T-helper 22 cell (primary cell): ENCODE results near the gene TMEM89.

Source experiments
- DNase-seq: peaks from one replicate; pipeline ENCODE4 v3.0.0-alpha.2; 2020; ENCODE audit warnings: low read depth

TMEM89 gene

DNA sequence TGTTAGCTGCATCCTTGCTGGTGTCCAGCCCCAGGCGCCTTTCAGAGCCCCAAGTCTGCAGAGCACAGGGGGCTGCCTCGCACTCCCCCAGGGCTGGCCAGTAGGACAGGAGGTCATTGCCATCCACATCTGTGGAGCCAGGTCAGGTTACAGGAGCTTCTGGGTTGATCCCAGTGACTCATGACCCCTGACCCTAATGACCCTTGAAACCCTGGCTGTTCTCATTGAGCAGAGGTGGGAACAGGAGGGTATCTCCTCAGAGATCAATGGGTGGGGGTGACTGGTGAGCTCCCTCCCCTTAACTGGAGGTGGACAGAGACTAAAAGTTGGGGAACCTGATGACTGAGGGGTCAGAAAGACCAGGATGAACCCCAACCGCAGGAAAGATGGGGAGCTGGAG, 19.8 kb upstream of the TMEM89 start:
- DNase-seq: no peak

DNA sequence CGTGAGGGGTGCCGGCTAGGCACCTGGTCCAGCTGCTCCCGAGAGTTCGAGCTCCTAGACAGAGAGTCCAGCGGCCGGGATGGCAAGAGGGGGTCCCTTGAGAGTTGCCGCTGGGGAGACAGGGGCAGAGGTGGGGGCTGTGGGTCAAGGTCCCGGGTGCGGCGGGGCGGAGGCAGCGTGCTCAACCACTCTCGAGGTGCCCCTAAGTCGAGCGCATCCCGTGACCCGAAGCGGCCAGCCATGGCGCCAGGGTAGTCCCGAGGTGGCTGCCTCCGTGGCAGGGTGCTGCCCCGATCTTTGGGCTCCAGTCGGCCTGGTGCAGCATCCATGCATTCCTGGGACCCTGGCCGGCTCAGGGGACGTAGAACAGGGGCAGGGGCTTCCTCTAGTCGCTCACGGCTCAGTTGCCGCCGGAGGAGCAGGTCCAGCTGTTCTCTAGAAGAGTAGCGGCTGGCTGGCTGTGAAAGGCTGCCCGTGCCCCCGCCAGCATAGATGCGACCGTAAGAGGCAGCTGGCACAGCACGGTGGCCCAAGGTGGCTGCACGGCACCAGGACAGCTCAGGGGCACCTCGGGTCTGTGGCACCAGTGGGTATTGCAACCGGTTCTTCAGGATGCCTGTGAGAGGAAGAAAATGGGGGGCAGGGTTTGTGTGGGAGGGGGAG, 18.5 kb upstream of the TMEM89 start:
- DNase-seq: no peak

DNA sequence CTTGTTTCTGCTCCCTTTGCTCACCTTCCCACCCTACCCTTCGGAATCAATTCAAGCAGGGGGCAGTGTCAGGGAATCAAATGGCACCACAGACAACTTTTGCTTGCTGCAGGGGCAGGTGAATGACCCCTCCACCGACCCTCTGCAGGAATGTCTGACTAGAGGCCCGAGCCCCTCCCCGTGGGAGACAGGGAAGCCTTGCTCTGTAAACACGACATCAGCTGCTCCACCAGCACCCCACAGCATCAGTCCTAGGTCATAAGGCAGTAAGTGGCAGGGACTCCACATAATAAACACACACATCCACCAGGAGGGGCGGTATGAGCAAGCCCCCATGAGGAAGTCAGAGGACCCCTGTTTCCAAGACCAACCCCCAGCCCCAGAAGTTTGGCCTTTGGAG, 15.7 kb upstream of the TMEM89 start:
- DNase-seq: no peak

DNA sequence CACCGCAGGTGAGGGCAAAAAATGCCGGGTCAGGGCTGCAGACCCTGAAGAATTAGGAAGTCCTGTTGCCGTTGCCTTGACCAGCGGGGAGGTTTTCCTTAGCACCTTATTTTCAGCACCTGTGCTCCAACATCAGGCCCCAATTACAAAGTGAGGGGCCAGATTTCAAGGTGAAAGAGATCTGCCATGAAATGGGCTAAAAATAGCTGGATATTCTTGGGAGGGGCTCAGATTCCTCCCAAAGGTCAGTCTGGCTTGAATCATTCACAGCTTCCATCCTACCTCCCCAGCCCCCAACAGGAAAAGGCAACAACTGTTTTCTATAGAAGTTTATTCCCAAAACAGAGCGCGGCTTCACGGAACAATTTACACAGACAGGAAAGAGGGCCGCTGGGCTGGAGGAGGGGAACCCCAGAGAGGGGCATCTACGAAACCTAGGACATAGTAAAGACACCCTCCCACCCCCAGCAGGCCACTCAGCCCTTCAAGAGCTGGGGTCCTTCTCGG, 14.6 kb upstream of the TMEM89 start:
- DNase-seq: no peak

DNA sequence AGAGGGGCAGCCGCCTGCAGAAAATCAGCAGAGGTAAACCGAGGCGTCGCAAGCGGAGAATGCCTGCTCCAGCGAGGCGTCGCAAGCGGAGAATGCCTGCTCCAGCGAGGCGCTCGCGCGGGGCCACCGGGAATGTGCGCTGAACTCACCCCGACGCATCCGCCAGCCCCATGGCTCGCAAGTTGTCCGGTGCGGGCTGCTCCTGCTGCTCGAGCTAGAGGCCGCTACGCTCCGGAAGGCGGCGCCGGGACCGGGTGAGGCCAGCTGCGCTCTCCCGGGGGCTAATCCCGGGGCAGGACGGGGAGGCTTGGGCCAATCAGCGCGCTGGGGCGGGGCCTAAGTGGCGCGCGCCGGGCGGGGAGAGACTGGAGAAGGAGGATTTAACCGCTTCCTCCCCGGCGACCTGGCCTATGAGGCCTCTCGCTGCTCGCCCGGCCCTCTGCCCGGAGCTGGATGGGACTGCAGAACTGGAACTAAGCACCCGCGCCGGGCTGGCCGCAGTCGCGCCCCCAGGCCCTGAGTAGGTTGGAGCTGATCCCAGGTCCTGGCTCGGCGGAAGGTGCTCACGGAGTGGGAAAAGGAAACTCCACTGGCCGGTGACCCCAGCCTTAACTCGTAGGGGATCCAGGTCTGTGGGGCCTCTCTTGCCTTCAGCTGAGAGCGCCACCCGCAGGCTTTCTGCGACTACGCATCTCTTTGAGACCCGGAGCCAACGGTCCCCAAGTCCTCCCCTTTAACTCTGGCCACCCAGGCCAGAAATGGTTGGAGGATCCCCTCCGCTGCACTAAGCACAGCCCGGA, 13.9 kb upstream of the TMEM89 start, which contains the start of gene SLC26A6:
Gene SLC26A6, minus strand, starts transcription at position 240 of the 800 bp plus-strand sequence. Its CDS starts 68 bp downstream, at position 172.
- DNase-seq: peak; percentile 89

DNA sequence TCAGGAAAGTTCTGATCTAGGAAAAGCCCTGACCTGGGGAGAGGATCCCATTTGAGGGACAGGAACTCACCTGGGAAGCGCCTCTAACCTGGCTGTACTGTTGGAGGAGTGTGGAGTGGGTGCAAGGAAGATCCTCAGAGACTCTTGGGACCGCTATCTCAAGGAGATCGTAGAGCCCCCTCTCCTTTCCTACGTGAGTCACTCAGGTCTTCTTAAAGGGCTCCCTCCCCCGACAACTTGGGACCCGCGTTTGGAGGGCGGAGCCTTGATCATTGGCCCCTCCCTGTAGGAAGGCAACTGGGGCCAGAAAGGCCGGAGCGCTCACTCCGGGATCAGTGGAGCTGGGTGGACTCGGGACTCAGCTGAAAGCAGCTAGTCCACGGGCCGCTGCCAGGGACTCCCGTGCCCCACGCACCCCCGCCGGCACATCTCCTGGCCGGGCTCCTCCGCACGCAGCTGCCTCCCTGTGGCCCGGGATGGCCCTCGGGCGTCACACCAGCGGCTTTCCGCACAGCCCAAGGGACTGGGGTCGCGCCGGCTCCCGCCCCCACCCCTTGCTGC, 13.2 kb upstream of the TMEM89 start:
- DNase-seq: peak; percentile 23

DNA sequence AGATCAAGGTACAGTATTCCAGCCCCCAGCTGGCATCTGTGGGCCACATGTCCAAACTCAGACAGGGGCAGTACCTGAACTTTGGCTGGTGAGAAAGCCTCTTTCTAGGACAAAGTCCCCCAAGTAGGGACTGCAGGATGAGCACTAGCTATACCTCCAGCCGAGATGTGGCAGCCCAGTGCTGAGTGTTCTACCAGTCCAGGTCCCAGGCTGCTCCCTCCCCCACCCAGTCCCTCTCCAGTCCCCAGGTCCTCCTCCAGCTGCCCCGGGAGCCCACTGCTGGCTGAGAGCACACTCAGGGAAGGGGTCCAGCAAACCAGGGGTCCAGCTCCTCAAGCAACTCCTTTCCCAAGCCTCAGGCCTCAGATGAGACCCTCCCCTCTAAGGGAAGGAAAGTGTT, 12.2 kb upstream of the TMEM89 start:
- no peak for DNase-seq

DNA sequence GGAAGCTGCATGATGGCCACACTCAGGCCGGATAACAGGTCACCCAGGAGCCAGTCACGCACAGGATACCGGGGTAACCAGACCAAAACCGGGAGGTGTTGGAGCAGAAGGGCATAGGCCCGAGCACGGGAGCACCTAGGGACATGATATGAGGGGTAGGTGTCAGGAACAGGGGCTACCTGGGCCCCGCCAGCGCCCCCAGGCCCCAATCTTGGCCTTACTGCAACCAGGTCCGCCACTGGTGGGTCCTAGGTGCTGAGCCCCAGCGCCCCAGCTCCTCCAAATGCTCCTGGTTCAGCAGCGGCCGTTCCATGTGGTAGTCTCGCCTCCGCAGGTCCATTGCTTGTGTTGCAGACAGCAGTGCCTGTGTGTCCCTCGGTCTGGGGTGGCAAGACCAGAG, 11.7 kb upstream of the TMEM89 start:
- no peak for DNase-seq

DNA sequence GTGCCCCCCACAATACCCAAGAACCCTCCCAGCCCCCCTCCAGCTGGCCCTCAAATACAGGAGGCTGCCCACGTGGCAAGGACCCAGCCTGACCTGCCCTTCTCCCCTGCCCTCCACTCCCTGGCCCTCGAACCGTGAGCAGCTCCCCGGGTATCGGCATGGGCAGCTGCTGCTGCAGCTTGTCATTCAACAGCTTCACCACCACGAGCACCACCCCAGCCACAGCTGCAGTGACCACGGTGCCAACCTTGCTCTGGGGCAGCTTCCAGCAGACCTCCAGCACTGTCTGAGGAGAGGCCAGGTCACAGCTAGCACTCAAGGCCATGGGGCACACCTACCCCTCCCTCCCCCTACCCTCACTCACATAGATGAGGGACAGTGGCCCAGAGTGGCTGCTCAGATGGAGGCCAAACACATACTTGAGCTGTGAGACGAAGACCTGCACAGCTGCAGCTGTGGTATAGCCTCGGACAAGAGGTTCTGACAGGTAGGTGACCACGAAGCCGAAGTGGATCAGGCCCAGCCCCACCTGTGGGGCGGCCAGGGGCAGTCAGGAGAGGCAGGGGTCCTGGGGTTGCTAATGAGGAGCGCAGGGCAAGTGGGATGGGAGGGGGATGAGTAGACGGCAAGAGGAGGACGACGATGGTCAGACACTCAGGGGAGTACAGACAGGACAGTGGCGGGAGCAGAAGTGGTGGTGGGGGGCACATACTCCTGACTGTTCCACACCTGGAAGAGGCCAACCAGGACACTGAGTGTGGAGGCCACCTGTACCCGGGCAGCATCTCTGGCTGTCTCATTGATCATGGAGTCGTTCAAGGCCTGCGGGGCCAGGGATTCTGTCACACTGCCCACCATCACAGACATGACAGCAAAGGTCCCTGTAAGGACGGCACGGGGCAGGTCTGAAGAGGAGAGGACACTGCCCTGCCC, 10.2 kb upstream of the TMEM89 start:
- DNase-seq: no peak

DNA sequence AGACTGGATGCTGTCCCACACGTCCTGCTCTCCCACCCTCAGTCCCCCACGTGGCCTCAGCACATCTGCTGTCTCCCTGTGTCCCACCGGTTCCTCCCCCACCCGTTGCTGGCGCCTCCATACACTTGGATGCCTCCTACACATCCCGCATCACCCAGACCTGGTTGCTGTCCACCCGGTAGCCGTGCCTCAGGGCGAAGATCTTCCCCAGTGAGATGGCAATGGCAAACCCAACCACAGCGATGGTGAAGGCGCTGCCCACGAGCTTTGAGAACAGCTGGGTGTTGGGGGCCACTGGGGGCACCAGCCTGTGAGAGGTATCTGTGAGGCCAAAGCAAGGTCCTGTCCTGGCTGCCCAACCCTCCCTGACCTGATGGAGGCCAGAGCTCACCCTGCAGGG, 9.3 kb upstream of the TMEM89 start:
- no peak for DNase-seq

DNA sequence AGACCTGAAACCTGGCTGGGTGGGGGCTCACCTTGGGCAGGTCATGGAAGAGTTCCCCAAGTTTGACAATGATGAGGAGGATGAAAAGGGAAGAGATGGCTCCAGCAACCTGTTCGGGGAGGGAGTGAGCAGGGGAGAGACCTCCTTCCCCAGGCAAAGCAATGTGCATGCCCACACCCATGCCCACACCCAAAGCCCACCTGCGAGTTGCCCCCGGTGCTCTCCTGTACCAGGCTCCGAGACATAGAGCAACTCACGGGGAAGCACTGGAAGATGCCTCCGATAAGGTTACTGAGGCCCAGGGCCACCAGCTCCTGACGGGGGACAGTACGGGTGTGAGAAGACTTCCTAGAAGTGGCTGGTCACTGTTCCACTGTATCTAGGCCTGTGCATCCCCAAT, 8.8 kb upstream of the TMEM89 start:
- DNase-seq: no peak

DNA sequence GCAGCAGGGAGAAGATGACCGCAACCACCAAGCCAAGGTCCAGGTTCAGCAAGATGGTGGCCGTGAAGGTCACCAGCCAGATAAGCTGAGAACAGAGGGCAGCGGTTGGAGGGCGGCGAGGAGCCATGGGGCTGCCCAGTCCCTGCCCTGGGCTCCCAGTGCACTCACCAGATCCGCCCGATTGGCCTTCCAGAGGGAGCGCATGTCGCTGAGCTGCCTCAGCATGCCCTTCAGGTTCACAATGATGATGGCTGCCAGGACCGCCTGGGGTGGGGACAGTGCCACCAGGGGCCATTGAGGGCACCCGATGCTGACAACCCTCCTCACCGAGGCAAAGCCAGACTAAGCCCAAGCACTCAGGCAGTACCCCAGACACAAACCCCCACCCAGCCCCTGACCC, 8.3 kb upstream of the TMEM89 start:
- no peak for DNase-seq

DNA sequence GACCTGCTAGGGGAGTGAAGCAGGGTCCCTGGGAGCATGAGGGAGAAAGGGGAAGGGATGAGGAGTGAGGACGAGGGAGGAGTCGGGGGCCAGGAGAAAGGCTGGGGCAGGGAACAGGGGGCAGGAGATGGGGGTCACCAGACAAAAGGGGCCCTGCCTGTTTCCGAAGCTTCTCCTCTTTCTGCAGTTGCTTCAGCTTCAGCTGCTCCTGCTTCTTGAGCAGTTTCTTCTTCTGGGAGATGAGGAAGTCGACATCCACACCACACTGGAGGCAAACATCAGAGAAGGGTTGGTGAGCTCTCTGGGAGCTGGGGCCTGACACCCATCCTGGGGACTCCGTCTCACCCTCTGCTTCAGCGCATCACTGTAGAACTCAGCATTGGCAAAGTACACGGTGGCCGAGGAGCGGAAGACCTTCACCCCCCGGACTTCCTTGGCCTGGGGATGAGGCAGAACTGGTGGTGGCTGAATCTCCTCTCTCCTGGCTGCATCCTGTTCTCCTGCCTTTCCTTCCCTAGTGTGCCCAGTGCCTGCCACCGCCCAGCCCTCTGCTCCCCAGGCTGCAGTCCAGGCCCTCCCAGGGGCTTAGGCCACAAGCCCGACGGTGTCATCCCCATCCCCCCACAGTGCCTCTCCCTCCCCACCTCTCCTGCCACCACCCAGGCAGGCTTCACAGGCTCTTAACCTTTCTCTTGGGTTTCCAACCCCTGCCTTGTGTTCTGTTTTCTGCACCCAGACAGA, 6.9 kb upstream of the TMEM89 start:
- DNase-seq: no peak

DNA sequence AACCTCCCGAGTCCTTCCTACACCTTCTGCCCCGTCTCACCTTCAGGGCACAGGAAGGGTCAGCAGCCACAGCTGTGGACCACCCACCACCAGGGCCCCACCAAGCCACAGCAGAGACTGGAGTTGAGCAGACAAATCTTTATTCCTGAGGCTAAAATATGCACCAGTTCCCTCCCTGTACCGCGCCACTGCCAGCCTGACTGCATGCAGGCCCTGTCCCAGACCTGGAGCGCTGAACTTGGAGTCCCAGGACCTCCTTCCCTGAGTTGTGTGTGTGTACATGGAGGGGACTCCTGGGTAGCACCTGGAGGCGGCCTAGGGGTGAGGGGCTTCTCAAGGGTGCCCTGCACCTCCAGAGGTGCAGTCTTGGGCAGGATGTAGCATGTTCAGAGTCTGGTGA, 4.0 kb upstream of the TMEM89 start:
- DNase-seq: no peak

DNA sequence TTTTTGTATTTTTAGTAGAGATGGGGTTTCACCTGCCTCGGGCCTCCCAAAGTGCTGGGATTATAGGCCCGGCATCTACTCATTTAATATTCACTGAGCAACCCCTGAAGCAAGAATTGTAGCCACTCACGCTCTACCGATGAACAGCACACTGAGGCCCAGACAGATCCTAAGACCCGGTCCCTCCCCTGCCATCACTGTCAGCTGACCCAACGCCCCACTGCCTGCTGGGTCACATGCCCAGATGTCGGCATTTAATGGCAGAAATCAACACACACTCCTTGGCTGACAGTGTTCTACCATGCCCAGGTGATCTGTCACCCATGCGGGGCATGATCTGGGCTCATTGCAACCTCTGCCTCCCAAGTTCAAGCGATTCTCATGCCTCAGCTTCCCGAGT, 3.2 kb upstream of the TMEM89 start:
- DNase-seq: no peak

DNA sequence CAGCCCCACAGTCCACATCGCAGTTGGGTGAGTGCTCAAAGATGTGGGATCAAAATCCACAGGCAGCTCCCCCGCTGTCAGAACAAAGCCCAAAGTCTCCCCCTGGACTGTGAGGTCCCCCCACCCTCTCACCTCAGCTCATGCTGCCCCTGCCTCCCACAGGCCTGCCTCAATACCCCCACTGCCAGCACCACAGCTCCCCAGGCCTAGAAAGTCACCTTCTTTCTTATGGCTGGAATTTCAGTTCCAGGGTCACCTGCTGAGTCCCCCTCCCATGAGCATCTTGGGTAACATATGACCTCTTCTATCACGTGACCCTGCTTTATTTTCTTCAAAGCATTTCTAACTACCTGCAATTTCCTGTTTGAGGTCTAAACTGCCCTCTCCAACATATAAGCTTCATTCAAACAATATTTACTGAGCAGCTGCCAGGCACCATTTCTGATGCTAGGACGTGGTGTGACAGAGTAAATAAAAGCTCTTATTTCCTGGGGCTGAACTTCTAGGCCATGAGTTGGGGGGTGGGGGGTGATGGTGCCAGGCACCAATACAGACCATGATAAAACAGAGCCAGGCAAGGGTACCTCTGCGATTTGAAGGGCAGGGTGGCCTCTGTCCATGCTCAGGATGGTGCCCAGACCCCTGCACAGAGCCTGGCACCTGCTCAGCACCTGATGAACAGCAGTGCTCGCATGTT, 2.4 kb upstream of the TMEM89 start:
- DNase-seq: no peak

DNA sequence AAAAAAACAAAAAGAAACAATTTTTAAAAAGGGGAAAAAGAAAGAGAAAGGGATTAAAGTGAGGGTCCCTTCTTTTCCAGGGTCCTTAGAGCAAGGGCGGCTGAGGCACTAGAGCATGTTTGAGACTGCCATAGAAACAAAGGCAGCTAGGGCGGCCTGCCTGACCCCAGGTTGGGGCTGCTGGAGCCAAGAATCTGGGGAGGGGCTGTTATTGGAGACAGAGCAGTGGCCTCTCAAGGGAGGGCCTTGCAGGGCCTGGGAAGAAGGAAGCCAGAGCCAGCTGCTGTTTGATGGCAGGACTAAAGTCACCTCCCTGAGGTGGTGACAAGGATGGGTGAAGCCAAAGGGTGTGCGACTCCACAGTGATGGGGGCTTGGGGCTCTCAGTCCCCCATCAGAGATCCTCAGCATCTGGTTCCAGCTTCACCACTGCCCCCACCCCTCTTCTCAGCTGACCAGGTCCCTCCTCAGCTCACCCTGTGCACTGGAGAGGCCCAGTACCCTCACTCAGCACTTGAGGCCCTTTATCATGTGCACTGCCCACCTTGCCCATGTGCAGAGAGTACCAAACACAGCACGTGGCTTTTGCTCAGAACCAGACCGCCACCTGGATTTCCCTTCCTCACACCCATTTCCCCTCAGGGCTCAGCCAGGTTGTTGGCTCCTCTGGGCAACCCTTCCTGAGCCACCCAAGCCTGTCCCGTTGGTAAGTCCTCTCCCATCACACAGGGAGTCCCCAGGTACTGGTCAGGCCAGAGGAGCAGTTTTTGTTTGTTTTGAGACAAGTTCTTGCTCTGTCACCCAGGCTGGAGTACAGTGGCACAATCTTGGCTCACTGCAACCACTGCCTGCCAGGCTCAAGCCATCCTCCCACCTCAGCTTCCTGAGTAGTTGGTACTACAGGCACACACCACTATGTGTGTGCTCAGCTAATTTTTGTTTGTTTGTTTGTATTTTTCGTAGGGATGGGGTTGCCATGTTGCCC, 1.7 kb downstream of the TMEM89 start:
- no peak for DNase-seq

DNA sequence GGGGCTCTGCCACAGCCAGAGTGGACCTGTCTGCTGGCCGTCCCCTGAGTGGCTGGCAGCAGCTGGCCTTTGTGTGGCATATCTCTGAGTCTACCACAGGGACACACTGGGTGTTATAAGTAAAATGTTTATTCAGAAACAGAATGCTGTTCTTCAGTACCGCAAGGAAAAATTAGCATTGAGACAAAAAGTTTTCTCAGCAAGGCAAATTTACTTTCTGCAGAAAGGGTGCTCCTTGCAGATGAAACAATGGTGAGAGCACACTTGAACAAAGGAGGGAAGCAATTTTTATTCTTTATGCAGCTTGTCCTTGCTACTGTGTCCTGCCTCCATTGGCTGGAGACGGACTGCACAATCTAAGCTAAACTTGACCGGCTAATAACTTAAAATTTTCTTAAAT, 4.0 kb downstream of the TMEM89 start:
- no peak for DNase-seq

DNA sequence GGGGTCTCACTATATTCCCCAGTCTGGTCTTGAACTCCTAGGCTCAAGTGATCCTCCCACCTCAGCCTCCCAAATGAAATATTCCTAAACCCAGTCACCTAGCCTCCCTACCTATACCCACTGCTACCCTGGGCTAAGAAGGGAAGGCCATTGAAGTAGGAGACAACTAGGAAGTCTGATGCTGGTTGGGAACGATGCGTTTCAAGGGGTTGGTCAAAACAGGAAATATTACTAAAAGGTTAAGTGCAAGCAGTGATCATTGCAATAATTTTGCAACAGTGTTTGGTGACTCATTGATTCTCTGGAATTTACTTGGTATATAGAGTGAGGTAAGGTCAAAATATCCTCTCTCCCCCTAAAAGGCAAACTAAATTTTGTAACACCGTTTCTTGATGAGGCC, 7.5 kb downstream of the TMEM89 start:
- no peak for DNase-seq

DNA sequence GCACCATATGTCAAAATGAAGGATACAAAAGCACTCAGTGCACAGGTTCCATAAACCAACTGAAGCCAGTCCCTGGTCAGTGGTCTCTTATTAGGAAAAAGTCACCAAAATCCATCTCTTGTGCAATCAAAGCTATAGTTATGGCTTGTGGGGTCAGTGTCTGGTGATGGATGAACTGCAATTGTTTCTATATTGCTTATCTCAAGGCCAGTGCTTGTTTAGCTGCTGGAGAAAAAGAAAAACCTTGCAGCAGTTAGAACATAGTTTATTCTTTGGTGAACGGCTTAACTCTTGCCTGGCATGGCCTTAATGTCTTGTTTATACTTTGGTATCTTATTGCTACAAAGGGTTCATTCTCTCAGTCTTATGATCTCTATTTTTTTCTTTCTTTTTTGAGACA, 9.3 kb downstream of the TMEM89 start:
- no peak for DNase-seq
